WERI-Rb-1 (cell line): ENCODE data around the gene ID2.

Experiments
- DNase-seq: peaks from one replicate; pipeline ENCODE4 v3.0.0-alpha.2; 2020
- H3K27ac ChIP-seq: fragments of 250-450 bp; sonication (Bioruptor Pico); 2 replicates; pipeline ENCODE4 v1.5.1; 2020; ENCODE audit warnings: mild to moderate bottlenecking, moderate library complexity
- H3K27me3 ChIP-seq: fragments of 250-450 bp; sonication (Bioruptor Pico); 2 replicates; pipeline ENCODE4 v1.5.1; 2021; ENCODE audit warnings: mild to moderate bottlenecking, low read depth, moderate library complexity; ENCODE audit not compliant: insufficient read depth, severe bottlenecking
- H3K36me3 ChIP-seq: fragments of 250-450 bp; sonication (Bioruptor Pico); 2 replicates; pipeline ENCODE4 v1.5.1; 2020; ENCODE audit warnings: mild to moderate bottlenecking, moderate library complexity
- H3K4me3 ChIP-seq: 2 replicates; pipeline ENCODE4 v1.5.1; 2011; ENCODE audit warnings: low read depth, mild to moderate bottlenecking, control low read depth, low read length
- H3K9me3 ChIP-seq: fragments of 250-450 bp; sonication (Bioruptor Pico); 2 replicates; pipeline ENCODE4 v1.5.1; 2021; ENCODE audit warnings: mild to moderate bottlenecking, moderate library complexity; ENCODE audit not compliant: severe bottlenecking
- TF ChIP-seq, protein P1 (sequence below): IDR thresholded peaks from 2 replicates; pipeline ENCODE4 v1.5.1; 2011; ENCODE audit warnings: low read depth, mild to moderate bottlenecking, control low read depth, inconsistent platforms, low read length

ID2 gene

DNA sequence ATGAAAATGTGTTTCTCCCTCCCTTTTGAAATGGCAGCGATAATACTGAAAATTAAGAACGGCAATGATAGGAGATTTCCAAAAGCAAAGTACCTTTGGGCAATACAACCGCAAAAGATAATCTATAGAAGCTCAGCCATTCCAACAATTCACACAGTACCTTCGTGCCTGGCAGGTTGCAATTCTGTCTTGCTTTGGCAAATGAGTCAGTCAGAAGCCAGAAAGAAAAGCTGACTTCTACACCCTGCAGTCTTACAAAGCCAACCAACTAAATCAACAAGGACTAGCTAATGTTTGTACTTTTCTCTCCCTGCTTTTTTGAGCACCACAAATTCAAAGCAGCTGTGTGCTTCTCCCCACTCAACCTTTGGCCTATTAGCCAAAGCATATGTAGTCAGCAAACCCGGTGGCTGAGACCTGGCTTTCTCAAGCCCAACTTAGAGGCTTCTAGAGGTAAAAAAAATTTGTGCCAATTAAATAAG, 25.7 kb upstream of the ID2 start:
- Histone ChIP-seq H3K4me3 (no peak overlapping the region), H3K36me3 (no peaks in the 10 kb centered on the region), H3K27ac (no peak overlapping the region), H3K27me3 (no peaks in the 10 kb centered on the region), H3K9me3 (no peaks in the 10 kb centered on the region)
- DNase-seq: no peak
- TF ChIP-seq, protein P1, sequence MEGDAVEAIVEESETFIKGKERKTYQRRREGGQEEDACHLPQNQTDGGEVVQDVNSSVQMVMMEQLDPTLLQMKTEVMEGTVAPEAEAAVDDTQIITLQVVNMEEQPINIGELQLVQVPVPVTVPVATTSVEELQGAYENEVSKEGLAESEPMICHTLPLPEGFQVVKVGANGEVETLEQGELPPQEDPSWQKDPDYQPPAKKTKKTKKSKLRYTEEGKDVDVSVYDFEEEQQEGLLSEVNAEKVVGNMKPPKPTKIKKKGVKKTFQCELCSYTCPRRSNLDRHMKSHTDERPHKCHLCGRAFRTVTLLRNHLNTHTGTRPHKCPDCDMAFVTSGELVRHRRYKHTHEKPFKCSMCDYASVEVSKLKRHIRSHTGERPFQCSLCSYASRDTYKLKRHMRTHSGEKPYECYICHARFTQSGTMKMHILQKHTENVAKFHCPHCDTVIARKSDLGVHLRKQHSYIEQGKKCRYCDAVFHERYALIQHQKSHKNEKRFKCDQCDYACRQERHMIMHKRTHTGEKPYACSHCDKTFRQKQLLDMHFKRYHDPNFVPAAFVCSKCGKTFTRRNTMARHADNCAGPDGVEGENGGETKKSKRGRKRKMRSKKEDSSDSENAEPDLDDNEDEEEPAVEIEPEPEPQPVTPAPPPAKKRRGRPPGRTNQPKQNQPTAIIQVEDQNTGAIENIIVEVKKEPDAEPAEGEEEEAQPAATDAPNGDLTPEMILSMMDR: no peak

DNA sequence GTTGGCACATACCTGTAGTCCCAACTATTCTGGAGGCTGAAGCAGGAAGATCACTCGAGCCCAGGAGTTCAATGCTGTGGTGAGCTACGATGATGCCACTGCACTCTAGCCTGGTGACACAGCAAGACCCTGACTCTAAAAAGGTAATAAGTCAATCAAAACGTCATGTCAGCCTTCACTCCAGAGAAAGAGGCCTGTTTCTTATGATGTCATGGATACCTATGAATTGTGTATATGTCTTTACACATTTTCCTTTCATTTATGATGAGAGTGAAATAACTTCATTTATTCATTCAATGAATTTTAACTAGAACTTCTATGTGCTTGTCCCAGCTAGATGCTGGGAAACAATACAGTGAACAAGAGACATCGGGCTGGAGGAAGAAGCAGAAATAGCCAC, 25.0 kb upstream of the ID2 start:
- H3K36me3 ChIP-seq: no peaks in the 10 kb centered on the region
- no peaks in the 10 kb centered on the region for H3K27me3 ChIP-seq
- DNase-seq: no peak
- no peaks in the 10 kb centered on the region for H3K9me3 ChIP-seq
- no peak overlapping the region for H3K4me3 ChIP-seq
- H3K27ac ChIP-seq: no peak overlapping the region
- TF ChIP-seq, protein P1: no peak

DNA sequence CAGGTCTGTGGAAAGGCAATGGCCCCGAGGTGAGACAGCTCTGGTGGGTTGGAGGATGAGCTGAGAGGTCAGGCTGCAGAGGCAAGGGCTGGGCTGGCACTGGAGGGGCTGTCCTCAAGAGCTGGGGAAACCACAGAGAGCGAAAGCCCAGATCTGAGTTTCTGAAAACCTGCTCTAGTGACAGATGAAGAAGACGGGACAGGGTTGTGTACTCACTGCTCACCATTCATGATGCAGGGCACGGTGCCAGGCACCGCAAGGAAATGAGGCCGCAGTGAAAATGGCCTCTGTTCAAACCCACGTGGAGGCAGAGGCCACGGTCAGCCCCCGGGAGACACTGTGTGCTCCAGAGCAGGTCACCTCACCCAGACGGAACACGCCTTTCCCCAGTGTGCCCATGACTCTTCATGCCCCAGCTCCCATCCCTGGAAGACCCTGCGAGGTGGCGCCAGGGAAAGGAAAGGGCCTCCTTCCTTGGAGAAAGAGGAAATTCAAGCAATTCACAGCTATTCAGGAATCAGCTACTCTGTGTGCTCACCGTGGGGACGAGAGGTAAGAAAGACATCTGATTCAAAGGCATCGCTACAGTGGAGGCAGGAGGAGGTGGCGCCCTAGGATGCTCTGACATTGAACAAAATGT, 24.3 kb upstream of the ID2 start:
- no peak overlapping the region for H3K4me3 ChIP-seq
- H3K36me3 ChIP-seq: no peaks in the 10 kb centered on the region
- DNase-seq: no peak
- no peak overlapping the region for H3K27ac ChIP-seq
- TF ChIP-seq, protein P1: no peak
- no peaks in the 10 kb centered on the region for H3K27me3 ChIP-seq
- no peaks in the 10 kb centered on the region for H3K9me3 ChIP-seq

DNA sequence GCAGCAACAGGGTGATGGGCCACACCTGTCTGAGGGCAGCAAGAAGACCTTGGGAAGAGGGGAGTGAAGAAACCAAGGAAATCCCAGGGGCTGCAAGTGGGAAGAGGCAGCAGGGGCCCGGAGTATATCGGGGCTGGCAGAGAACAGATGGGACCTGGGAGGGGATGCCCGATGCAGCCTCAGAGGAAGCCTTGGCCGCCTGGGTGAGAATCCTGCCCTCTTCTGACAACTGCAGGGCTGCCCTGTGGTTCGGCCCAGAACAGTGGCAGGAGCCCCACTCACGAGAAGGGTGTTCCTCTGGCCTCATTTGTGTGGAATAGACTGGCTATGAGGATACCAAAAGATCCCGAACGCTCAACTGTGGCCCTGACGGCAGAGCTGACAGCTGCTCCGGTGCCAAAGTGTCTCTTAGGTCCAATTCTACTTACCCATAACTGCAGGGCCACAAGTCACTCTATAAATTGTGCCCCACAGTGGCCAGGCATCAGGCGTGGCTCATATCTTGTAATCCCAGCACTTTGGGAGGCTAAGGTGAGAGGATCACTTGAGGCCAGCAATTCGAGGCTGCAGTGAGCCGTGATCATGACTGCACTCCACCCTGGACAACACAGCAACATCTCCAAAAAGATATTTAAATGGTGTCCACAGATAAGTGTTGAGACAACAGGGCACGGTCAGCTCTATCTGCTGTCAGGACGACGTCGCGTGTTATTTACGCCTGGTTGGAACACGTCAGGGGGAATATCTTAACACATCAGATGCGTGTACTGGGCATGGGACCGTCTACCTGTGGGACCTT, 23.6 kb upstream of the ID2 start:
- TF ChIP-seq, protein P1: no peak
- no peaks in the 10 kb centered on the region for H3K27me3 ChIP-seq
- H3K36me3 ChIP-seq: no peaks in the 10 kb centered on the region

DNA sequence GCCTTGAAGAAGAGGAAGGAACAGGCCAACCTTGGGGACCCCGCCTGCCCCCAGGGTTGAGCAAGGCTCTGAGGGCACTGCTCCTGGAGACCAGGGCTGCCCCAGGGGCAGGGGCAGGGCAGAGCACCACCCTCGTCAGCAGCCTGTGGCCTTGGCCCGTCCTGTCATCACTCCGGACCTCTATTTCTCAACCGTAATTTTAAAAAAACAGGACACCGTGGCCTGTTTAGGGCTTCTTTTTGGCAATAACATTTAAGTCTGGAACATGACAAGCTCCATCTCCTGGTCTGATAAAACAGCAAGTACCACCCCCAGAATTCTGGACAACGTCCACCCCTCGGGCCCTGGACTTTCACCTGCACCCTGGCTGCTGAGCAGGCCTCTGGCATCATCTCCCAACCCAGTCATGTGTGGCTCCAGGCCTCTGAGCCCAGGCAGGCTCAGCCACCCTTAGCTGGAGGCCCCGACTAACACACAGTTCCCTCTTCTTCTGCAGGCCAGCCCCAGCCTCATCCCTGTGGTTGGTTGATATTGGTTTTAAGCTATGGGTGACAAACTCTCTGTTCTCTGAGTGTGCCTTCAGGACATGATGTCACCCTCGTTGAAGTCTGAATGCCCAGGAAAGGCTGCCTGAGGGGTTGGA, 22.6 kb upstream of the ID2 start:
- DNase-seq: no peak
- TF ChIP-seq, protein P1: no peak
- H3K27ac ChIP-seq: no peak overlapping the region
- H3K36me3 ChIP-seq: no peaks in the 10 kb centered on the region
- H3K27me3 ChIP-seq: no peaks in the 10 kb centered on the region
- H3K9me3 ChIP-seq: no peaks in the 10 kb centered on the region
- H3K4me3 ChIP-seq: no peak overlapping the region

More for the DNA sequence above, 23.6 kb upstream of the ID2 start:
- H3K9me3 ChIP-seq: no peaks in the 10 kb centered on the region
- no peak overlapping the region for H3K4me3 ChIP-seq
- DNase-seq: no peak
- H3K27ac ChIP-seq: no peak overlapping the region
